Renal pelvis (tissue), 4 donors: ENCODE measurements around the gene RBM39. TPM values are rescaled to one million over a fixed set of nuclear protein-coding genes. Genes with fewer than 3 reads are reported as not detected.
A peak's percentile ranks its signal among the peaks of the same experiment; 100 is the strongest.
"Not testable (repeated sequence)": the region's sequence is repeated elsewhere in the genome, so short reads cannot be mapped to it uniquely, and the experiment has no call there.

Experiments used
- DNase-seq: peaks from one replicate; pipeline ENCODE4 v3.0.0-alpha.2; 2013
- polyA plus RNA-seq, 3 donors: library from polyadenylated mRNA; unstranded; fragments of 120-200 nt; gene quantifications; one replicate each; pipeline ENCODE4 v1.2.1, GENCODE V29; 2013; ENCODE audit not compliant: insufficient read length in 3 of 3

The RBM39 gene
- polyA plus RNA-seq, 3 donors: 540 to 689 (median 646) TPM

- DNase-seq: not testable (repeated sequence)
Measured at GRCh38 chr20:35686872-35687271, 55.2 kb downstream of the RBM39 start.

- not testable (repeated sequence) for DNase-seq
Measured at GRCh38 chr20:35685368-35685767, 56.7 kb downstream of the RBM39 start.

- no peak for DNase-seq
Measured at GRCh38 chr20:35681960-35682359, 60.1 kb downstream of the RBM39 start.

GRCh38 chr20:35680452-35681183 is 61.4 kb downstream of the RBM39 start:
- no peak for DNase-seq

- DNase-seq: no peak
Measured at GRCh38 chr20:35674921-35675320, 67.1 kb downstream of the RBM39 start.

- no peak for DNase-seq
Measured at GRCh38 chr20:35673884-35674283, 68.2 kb downstream of the RBM39 start.

GRCh38 chr20:35669681-35670080 is 72.4 kb downstream of the RBM39 start:
- DNase-seq: no peak

- DNase-seq: no peak
Measured at GRCh38 chr20:35669221-35669620, 72.8 kb downstream of the RBM39 start.

- no peak for DNase-seq
Measured at GRCh38 chr20:35665949-35666288, 76.1 kb downstream of the RBM39 start.

- peak; percentile 93 for DNase-seq
Measured at GRCh38 chr20:35664466-35665206, 77.4 kb downstream of the RBM39 start, which contains the start of the genes CPNE1 and RBM12. Gene CPNE1, minus strand, starts transcription at chr20:35664900. Its CDS starts 31,977 bp downstream, at chr20:35632923. Gene RBM12, minus strand, starts transcription at chr20:35664900. Its CDS starts 9,578 bp downstream, at chr20:35655322.

GRCh38 chr20:35663516-35664465 is 78.3 kb downstream of the RBM39 start:
- peak; percentile 61 for DNase-seq

- no peak for DNase-seq
Measured at GRCh38 chr20:35662551-35662950, 79.5 kb downstream of the RBM39 start.

- no peak for DNase-seq
Measured at GRCh38 chr20:35661908-35662307, 80.2 kb downstream of the RBM39 start.

GRCh38 chr20:35661053-35661452 is 81.0 kb downstream of the RBM39 start:
- no peak for DNase-seq

GRCh38 chr20:35660122-35660937 is 81.7 kb downstream of the RBM39 start:
- no peak for DNase-seq

- no peak for DNase-seq
Measured at GRCh38 chr20:35657271-35657670, 84.8 kb downstream of the RBM39 start.

- DNase-seq: no peak
Measured at GRCh38 chr20:35654415-35654814, 87.6 kb downstream of the RBM39 start.

- DNase-seq: no peak
Measured at GRCh38 chr20:35653893-35654292, 88.2 kb downstream of the RBM39 start.
